ENCODE results near the gene LCN10.

LCN10 gene

DNA sequence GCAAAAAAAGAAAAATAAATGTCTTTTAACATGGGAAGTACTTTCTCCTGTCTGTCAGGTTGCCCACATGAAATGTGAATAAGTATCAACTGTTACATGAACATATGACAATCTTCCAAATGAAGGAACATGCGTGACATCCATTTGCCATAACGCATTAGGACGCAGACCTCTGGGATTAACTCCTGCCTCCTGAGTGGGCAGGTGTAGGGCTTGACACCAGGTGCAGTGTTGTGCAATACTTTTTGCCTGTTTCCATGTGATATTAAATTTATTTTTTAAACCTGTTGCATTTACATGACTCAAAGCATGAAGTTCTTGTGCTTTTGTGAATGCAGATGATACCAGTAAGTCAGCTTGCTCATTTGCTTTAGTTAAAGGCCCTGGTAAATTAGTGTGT lies 39.7 kb upstream of the LCN10 start:
- Histone ChIP-seq H3K27me3 (replicated peaks; ENCODE audit: control insufficient read depth, insufficient read depth, low read length) (peaks cover 3% of the 10 kb centered on the region; the same call in 1 of the 2 replicates), H3K36me3 (ENCODE audit: control insufficient read depth, insufficient read depth, low read length) (no peaks in the 10 kb centered on the region), H3K4me3 (replicated peaks; ENCODE audit: low read depth, low read length) (no peak overlapping the region)
- TF ChIP-seq, protein P1, sequence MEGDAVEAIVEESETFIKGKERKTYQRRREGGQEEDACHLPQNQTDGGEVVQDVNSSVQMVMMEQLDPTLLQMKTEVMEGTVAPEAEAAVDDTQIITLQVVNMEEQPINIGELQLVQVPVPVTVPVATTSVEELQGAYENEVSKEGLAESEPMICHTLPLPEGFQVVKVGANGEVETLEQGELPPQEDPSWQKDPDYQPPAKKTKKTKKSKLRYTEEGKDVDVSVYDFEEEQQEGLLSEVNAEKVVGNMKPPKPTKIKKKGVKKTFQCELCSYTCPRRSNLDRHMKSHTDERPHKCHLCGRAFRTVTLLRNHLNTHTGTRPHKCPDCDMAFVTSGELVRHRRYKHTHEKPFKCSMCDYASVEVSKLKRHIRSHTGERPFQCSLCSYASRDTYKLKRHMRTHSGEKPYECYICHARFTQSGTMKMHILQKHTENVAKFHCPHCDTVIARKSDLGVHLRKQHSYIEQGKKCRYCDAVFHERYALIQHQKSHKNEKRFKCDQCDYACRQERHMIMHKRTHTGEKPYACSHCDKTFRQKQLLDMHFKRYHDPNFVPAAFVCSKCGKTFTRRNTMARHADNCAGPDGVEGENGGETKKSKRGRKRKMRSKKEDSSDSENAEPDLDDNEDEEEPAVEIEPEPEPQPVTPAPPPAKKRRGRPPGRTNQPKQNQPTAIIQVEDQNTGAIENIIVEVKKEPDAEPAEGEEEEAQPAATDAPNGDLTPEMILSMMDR (IDR thresholded peaks at IDR 0.05; ENCODE audit: insufficient read depth, low read length, poor library complexity, severe bottlenecking): no peak
- DNase-seq (ENCODE audit: extremely low read depth, insufficient read length): no peak

- Histone ChIP-seq H3K36me3 (ENCODE audit: control insufficient read depth, insufficient read depth, low read length) (no peaks in the 10 kb centered on the region), H3K4me3 (replicated peaks; ENCODE audit: low read depth, low read length) (no peak overlapping the region), H3K27me3 (replicated peaks; ENCODE audit: control insufficient read depth, insufficient read depth, low read length) (peaks cover 3% of the 10 kb centered on the region; the same call in 1 of the 2 replicates)
- no peak for DNase-seq (ENCODE audit: extremely low read depth, insufficient read length)
- TF ChIP-seq, protein P1 (IDR thresholded peaks at IDR 0.05; ENCODE audit: insufficient read depth, low read length, poor library complexity, severe bottlenecking): no peak
Observed at GRCh38 chr9:136779808-136780207, 37.1 kb upstream of the LCN10 start.

- TF ChIP-seq, protein P1 (IDR thresholded peaks at IDR 0.05; ENCODE audit: insufficient read depth, low read length, poor library complexity, severe bottlenecking): no peak
- Histone ChIP-seq H3K36me3 (ENCODE audit: control insufficient read depth, insufficient read depth, low read length) (no peaks in the 10 kb centered on the region), H3K4me3 (replicated peaks; ENCODE audit: low read depth, low read length) (no peak overlapping the region), H3K27me3 (replicated peaks; ENCODE audit: control insufficient read depth, insufficient read depth, low read length) (peaks cover 3% of the 10 kb centered on the region; the same call in 1 of the 2 replicates)
- no peak for DNase-seq (ENCODE audit: extremely low read depth, insufficient read length)
Observed at GRCh38 chr9:136777359-136777758, 34.6 kb upstream of the LCN10 start.

DNA sequence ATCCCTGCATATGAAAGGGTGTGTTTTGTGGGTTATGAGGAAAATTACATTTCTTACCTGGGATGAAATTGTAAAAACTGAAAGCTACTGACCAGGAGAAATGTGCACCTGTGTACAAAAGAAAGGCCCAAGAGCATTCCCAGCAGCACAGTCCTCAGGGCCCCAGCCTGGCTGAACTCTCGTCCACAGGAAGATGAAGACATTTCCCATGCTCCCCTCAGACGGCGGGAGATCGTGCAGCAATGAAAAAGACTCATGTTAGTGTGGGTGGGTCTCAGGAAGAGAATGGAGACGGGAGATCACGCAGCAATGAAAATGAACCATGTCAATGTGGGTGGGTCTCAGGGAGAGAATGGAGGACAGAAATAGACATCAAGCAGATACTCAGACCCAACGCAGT lies 34.2 kb upstream of the LCN10 start:
- no peaks in the 10 kb centered on the region for H3K36me3 ChIP-seq (ENCODE audit: control insufficient read depth, insufficient read depth, low read length)
- no peak overlapping the region for H3K4me3 ChIP-seq (replicated peaks; ENCODE audit: low read depth, low read length)
- H3K27me3 ChIP-seq (replicated peaks; ENCODE audit: control insufficient read depth, insufficient read depth, low read length): peaks cover 3% of the 10 kb centered on the region; the same call in 1 of the 2 replicates
- no peak for DNase-seq (ENCODE audit: extremely low read depth, insufficient read length)
- TF ChIP-seq, protein P1 (IDR thresholded peaks at IDR 0.05; ENCODE audit: insufficient read depth, low read length, poor library complexity, severe bottlenecking): no peak

DNA sequence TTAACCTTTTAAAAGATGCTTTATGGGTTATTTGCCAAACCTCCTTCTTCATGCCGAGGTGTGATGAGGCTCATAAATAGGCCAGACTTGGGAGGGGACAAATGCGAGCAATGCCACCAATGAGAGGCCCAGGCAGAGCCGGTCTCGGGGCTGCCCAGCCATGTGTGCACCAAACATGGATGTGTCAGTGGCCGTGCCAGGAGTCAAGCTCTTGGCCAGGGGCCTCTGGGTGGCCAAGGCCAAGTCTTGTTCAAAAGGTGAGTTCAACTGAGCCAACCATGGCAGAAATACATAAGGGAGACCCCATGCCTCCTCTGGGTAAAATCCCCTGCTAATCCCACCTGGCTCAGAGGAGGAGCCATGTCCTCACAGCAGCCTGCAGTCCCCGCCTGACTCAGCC lies 32.5 kb upstream of the LCN10 start:
- DNase-seq (ENCODE audit: extremely low read depth, insufficient read length): no peak
- Histone ChIP-seq H3K4me3 (replicated peaks; ENCODE audit: low read depth, low read length) (no peak overlapping the region), H3K27me3 (replicated peaks; ENCODE audit: control insufficient read depth, insufficient read depth, low read length) (peaks cover 1% of the 10 kb centered on the region; the same call in 1 of the 2 replicates), H3K36me3 (ENCODE audit: control insufficient read depth, insufficient read depth, low read length) (no peaks in the 10 kb centered on the region)
- TF ChIP-seq, protein P1 (IDR thresholded peaks at IDR 0.05; ENCODE audit: insufficient read depth, low read length, poor library complexity, severe bottlenecking): no peak
